ENCODE data around the gene LPCAT1.

DNA sequence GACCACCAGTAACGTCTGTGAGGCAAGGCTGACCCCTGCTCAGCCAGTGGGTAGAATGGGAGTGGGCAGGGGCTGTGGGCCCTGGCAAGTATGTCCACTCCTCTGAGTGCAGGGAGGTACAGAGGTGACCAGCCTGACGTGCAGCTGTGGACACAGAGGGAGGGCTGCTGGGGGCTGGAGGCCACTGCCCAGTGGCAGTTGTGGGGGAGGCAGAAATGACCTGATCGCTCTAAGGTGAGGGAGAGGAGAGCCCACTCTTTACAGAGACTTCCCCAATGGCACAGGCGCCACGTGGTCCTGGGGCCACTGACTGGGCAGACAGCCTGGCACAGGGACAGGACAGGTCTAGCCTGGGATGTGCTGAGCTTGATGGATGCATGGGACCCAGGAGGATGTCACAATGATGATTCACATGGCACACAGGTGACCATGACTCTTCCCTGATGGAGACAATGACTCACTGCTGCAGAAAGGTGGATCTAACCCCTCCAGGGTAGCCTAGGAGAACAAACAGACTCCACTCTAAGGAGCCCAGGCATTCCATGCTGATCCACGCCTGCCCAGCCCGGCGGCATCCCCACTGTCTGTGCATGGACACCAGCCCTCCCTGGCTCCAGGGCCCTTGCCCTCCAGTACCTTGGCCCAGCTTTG, 7.7 kb downstream of the LPCAT1 start:
- TF ChIP-seq CTCF (conservative IDR thresholded peaks at IDR 0.05; ENCODE audit: low read length) = no peak
- no peak for TF ChIP-seq EZH2phosphoT487 (IDR thresholded peaks at IDR 0.05; ENCODE audit: borderline replicate concordance)

Data from Loucy (cell line).